NCI-H510A treated with DMSO at 0.1 percent for 48 hours (cell line): Measurements from ENCODE around the gene ADAMTS15.

Source experiments
- DNase-seq: peaks from one replicate; lab custom pipeline; 2025; lab: John Stamatoyannopoulos, UW

Gene ADAMTS15

DNA sequence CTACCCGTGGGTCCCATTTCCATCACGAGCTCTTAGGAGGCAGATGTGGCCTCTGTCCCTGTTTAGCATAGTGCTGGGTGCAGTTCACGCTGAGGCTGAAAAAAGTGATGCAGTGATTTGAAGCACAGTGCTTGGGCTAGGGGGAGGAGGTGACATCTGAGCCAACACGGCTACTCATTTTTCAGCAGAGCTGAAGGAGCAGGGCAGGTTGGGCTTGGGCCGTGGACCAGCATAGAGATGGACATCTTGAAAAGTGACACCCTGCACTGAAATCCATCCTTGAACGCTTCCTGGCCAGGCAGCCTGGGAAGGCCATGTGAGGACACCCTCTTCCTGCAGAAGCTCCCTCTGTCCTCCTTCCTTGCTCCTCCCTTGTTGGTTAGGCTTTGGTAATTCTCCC, 66.4 kb downstream of the ADAMTS15 start:
- DNase-seq: no peak

DNA sequence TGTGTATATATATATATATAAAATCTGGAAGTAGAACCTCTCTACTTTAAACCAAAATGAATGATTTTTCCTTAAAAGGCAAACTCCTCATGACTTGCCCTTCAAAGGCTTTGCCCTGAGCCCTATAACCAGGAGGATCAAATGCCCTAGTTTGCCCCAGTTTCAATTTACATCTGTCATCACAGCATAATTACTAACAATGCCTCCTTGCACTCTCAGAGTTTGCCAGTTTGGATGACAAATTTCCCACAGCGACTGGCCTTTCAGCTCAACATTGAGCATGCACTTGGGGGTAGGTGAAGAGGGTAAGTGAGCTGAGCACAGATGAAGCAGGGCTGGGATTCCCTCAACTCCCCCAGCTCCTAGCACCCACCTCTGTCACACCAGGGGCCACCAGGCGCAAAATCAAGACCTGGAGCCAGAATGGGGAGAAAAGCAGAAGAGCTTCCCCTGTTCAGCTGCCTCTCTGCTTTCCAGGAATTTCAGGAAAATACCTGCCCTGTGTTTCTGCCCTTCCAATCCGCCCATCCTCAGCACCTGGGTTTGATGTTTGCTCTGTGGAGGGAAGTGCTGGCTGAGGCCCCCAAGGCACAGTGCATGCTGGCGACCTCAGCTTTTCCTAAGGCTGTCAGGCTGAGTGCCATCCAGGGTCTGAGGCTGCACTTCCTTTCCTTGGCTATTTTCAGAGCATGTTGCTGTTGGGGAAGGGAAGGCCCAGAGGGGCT, 67.5 kb downstream of the ADAMTS15 start:
- DNase-seq: no peak

DNA sequence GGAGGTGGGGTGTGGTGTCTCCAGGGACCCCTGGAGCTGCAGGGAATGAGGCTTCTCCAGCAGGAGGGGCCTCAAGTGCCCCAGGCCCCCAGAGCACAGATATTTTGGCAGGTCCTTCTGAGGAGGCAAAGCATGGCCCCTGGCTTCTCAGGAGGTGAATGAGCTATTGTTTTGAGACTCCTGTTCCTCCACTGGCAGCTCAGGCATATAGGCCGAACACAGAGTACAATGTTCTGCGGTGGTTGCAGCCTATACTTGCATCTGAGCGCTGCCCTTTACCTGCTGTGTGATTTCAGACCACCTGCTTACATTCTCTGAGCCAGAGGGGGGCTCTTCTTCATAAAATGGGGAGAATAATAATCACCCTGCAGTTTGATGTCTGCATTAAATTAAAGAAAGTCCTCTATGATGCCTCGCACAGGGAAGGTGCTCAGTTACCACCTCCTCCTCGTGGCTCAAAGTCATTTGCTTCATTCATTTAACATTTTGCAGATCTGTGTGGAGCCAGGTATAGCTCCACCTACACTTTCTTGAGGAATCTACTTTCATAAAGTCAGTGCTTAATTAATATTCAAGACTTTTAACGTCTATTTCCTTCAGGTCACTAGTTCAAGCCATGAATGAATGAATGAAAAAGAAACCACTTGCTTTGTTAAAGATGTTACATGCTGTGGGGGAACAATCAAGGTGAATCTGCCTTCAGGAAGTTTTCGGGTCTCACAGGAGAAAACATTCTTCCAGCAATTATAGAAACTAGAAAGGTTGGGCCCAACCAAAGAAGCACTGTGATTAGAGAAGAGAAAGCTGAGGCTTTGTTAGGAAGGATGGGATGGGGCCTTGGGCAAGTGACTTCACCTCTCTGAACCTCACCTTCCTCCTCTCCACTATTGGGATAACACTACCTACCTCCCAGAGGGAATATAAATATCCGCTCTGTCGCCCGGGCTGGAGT, 68.4 kb downstream of the ADAMTS15 start:
- DNase-seq: no peak

DNA sequence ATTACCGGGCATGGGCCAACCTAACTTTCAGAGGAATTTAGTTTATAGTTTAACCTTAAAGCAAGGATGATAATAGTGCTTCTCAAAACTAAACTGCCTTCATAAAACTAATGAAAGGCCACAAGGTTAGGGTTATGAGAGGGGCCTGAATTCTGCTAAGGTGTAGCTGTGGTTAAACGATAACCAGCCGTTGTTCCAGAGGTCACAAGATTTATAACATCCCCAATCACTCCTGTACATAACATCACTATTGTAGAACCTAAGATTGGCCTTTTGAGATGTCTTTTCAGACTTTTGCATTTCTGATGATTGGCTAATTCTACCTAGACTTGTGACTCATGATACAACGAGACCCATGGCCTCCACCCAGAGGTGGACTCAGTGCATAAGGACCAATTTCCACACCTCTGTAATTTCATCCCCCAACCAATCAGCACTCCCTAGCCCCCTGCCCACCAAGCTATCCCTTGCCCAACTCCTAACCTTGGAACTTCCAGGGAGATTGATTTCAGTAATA, 69.8 kb downstream of the ADAMTS15 start:
- DNase-seq: no peak

DNA sequence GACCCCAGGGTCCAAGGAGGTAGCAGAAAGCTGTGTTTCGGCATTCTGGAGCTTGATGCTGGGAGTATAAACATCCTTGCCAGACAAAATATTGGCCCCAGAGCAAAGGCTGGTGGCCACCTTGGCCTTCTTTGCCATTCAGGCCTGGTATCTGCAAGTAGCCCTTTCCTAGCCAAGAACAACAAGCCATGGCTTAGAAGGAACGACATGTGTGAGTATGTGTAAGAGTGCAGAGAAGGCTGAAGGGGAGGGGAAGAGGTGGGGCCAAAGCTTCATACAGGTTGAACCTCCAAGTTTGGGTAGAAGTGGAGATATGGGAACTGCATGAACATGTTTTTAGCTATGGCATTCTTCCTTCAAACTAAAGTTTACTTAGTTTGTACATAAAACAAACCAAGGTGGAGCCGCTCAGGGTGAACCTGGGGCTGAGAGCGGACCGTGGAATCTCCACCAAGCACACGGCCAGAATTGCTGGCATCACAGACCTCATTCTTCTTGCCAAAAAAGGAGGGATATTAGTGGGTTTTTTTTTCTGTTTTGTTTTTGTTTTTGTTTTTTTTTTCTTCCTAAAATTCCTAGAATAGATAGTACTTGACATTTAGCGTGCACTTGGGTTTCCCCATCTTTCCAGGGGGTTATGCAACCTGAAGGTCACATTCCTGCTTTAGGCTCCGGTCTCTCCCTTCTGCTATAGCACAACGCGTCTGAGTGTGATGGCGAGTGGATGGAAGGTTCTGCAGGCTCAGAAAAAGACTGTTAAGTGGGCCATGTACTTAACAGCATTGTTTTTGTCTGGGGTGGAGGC, 70.9 kb downstream of the ADAMTS15 start:
- no peak for DNase-seq

DNA sequence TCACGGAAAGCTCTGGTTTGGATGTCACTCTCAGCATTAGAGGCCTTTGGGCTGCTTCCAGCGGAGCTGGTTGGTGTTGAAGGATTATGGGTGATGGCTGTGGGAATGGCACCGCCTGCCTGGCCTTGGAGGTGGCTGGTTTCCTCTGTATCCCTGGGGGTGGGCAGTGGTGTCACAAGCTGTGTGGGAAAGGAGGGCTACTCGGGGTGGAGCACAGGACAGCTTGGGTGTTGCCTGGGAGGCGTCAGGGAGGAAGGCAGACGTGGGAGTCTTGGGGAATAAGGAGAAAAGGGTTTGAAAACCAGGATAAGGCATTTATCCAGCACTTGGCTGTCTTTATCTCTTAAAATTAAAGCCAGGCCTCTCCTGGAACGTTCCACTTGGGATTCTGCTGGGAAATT, 71.8 kb downstream of the ADAMTS15 start:
- DNase-seq: no peak

DNA sequence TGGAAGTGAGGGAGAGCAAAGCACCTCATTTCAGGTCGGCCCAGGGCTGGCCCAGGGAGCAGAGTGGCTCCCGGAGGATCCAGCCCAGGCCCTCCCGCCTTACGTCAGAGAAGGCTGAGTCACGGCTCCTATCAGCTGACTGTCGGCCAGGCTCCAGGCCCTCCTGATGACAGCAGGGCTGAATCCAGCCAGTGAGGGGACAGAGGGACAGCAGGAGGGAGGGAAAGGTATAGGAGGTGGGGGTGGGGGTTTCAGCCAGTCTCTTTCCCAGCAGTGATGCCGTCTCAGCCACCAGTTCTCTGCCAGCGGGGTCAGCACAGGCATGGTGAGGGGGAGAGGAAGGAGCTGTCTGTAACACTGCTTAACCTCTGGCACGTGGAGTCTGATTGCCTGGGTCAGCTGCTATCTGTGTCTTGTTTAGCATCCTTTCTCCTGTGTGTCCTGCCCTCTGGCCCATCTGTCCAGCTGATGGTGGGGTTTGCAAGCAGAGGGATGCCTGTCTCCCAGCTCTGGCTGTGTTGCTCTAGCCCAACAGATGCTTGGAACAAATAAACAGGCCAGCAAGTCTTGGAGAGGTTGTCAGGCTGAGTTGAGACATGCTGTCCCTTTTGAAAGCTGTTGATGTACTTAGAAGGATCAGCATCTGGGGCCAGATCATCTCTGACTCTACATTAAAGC, 74.0 kb downstream of the ADAMTS15 start:
- no peak for DNase-seq

DNA sequence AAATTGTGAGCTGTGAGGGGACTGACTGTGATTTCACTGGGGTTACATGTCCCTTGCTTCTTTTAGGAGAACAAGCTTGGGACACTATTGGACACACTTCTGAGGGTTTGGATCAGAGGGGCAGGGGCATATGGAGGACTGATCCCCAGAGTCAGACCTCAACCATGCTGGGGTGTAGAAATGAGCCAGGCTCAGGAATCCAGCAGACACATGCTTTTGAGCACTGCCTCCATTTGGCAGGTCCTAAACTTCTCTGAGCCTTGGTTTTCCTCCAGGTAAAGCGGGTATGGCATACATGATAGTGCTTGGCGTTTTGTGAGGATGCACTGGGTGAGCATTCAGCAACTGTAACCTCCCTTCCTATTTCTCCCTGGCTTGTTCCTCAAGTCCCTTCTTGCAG, 74.7 kb downstream of the ADAMTS15 start:
- no peak for DNase-seq

DNA sequence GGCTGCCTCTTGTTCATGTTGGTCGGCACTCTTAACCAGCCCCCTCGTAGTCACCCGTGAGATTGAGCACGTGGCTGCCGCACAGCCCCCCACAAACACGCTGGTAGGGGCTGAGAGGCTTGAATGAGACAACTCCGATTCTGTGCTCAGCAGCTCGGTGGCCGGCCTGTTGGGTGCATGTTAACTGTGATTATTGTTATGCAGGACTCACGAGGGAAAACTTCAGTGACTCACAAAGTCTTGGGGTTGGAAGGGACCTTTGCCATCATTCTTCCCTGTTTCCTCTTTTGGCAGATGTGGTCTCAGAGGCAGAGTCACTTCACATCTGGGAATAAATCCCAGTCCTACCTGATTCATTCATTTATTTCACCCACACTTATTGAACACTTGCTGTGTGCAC, 75.2 kb downstream of the ADAMTS15 start:
- DNase-seq: no peak

DNA sequence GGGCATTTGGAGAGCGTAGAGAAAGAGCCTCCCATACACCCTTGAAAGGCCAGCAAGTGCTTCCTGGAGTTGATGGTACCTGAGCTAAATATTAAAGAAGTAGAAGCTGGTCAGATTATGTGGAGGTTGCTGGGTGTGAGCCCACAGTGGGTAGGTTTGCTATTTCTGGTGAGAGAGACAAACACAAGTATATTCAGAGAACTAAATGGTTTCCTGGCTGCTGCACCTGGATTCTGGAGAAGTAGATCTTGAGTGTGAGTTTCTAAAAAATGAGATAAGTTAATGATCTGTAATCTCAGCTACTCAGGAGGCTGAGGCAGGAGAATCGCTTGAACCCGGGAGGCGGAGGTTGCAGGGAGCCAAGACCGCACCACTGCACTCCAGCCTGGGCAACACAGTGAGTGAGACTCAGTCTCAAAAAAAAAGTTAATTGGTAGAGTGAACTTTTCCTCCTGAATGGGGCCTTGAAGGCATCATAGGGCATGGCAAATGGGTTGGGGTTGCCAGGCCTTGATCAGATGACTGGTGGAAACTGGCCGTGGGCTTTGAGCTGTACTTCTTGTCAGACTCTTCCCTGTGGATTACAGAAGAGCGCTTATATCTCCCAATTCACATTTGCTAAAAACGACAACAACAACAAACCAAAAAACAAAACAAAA, 75.8 kb downstream of the ADAMTS15 start:
- DNase-seq: no peak

DNA sequence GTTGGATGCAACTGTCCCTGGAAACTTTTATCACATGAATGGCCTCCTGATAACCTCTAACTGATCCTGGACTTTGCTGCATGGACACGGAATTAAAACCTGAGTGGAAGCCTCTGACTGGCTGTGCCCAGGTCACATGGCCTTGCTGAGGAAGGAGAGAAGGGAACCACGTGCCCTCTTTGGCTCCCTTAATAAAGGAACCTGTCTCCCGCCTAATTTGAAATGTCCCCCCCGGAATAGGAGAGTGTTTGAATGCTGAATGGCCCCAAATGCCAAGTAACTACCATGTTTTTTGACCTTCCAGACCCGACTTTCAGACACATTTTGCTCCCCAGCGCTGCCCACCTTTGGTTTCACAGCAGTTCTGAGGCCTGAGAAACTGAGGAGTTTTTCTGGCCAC, 76.9 kb downstream of the ADAMTS15 start:
- no peak for DNase-seq
